SU-DHL-6 (cell line): Measurements from ENCODE around the gene NIN.

ENCODE experiments used
- H2AFZ ChIP-seq: fragments of 200-600 bp; sonication (generic); 2 replicates; pipeline ENCODE4 v1.6.1; 2014; ENCODE audit warnings: low read depth, mild to moderate bottlenecking, moderate library complexity, mixed read lengths, antibody characterized with exemption, low read length; ENCODE audit not compliant: severe bottlenecking
- H3F3A ChIP-seq: fragments of 200-600 bp; shearing (Covaris generic); 2 replicates; pipeline ENCODE4 v1.6.0; 2016; ENCODE audit warnings: antibody characterized with exemption, mild to moderate bottlenecking; ENCODE audit not compliant: insufficient read depth
- H3K27ac ChIP-seq: fragments of 200-600 bp; sonication (generic); 2 replicates; pipeline ENCODE4 v1.5.1; 2016; ENCODE audit warnings: low read depth, mild to moderate bottlenecking, low read length, moderate library complexity, mixed read lengths
- H3K27me3 ChIP-seq: fragments of 200-600 bp; sonication (generic), shearing (Covaris generic); 2 replicates; pipeline ENCODE4 v1.6.0; 2014; ENCODE audit warnings: mild to moderate bottlenecking, low read length
- H3K36me3 ChIP-seq: fragments of 200-600 bp; sonication (generic); 2 replicates; pipeline ENCODE4 v1.6.1; 2014; ENCODE audit warnings: mild to moderate bottlenecking, low read length, mixed read lengths
- H3K4me2 ChIP-seq: fragments of 300-600, 200-600 bp; shearing (Covaris generic), sonication (generic); 2 replicates; pipeline ENCODE4 v1.6.0; 2014; ENCODE audit warnings: low read length, low read depth, mild to moderate bottlenecking; ENCODE audit not compliant: poor library complexity, severe bottlenecking
- H3K4me3 ChIP-seq: fragments of 200-600 bp; sonication (generic); 2 replicates; pipeline ENCODE4 v1.5.1; 2014; ENCODE audit warnings: antibody characterized with exemption, low read length, mild to moderate bottlenecking, mixed read lengths; ENCODE audit not compliant: insufficient read depth, poor library complexity, severe bottlenecking
- H3K79me2 ChIP-seq: fragments of 200-600 bp; sonication (generic); 2 replicates; pipeline ENCODE4 v1.6.1; 2014; ENCODE audit warnings: mild to moderate bottlenecking, low read length, moderate library complexity; ENCODE audit not compliant: insufficient read depth
- H3K9ac ChIP-seq: fragments of 200-600 bp; sonication (generic); 2 replicates; pipeline ENCODE4 v1.7.0; 2014; ENCODE audit warnings: mild to moderate bottlenecking, low read length
- H3K9me2 ChIP-seq: fragments of 200-600 bp; sonication (generic); replicated peaks from 2 replicates; pipeline ENCODE4 v1.6.1; 2014; ENCODE audit warnings: low read length; ENCODE audit not compliant: insufficient read depth
- H3K9me3 ChIP-seq: fragments of 200-600 bp; sonication (generic); 2 replicates; pipeline ENCODE4 v1.6.1; 2014; ENCODE audit warnings: low read length, mixed read lengths; ENCODE audit not compliant: insufficient read depth
- H4K20me1 ChIP-seq: fragments of 200-600 bp; sonication (generic); 2 replicates; pipeline ENCODE4 v1.6.1; 2014; ENCODE audit warnings: low read depth, mild to moderate bottlenecking, antibody characterized with exemption, low read length, moderate library complexity, mixed read lengths
- CTCF ChIP-seq: fragments of 200-600 bp; sonication (generic); IDR thresholded peaks from one replicate; pipeline ENCODE4 v1.5.1; 2017; ENCODE audit warnings: antibody characterized with exemption, mild to moderate bottlenecking, low read length, moderate library complexity; ENCODE audit not compliant: insufficient read depth, poor library complexity, severe bottlenecking
- EZH2phosphoT487 ChIP-seq: fragments of 200-600 bp; sonication (generic), shearing (Covaris generic); conservative IDR thresholded peaks from 2 replicates; pipeline ENCODE4 v1.6.1; 2018; ENCODE audit warnings: mild to moderate bottlenecking, antibody characterized with exemption, low read length, moderate library complexity, mixed read lengths

NIN gene

GRCh38 chr14:50837850-50838470 is 7.0 kb upstream of the NIN start:
- TF ChIP-seq CTCF = no peak
- no peak for TF ChIP-seq EZH2phosphoT487
- no peaks in the 10 kb centered on the region for H3K9me2 ChIP-seq
- no peak overlapping the region for H2AFZ ChIP-seq
- no peaks in the 10 kb centered on the region for H3K27me3 ChIP-seq
- no peak overlapping the region for H3K9ac ChIP-seq
- no peak overlapping the region for H3K4me2 ChIP-seq
- no peaks in the 10 kb centered on the region for H3K79me2 ChIP-seq
- H3K36me3 ChIP-seq = no peaks in the 10 kb centered on the region
- no peaks in the 10 kb centered on the region for H4K20me1 ChIP-seq
- H3K4me3 ChIP-seq = no peak overlapping the region
- H3F3A ChIP-seq = no peaks in the 10 kb centered on the region
- H3K27ac ChIP-seq = no peak overlapping the region
- H3K9me3 ChIP-seq = no peaks in the 10 kb centered on the region

GRCh38 chr14:50837271-50837670 is 6.3 kb upstream of the NIN start:
- no peaks in the 10 kb centered on the region for H3K27me3 ChIP-seq
- no peak overlapping the region for H3K9ac ChIP-seq
- H3K9me2 ChIP-seq = no peaks in the 10 kb centered on the region
- no peak overlapping the region for H3K4me2 ChIP-seq
- H3K36me3 ChIP-seq = no peaks in the 10 kb centered on the region
- no peaks in the 10 kb centered on the region for H3K9me3 ChIP-seq
- no peak overlapping the region for H2AFZ ChIP-seq
- 0 out of 2 replicates have a peak, but pooled peaks cover under 1% of the 10 kb centered on the region for H3F3A ChIP-seq
- H3K79me2 ChIP-seq = no peaks in the 10 kb centered on the region
- no peak overlapping the region for H3K27ac ChIP-seq
- TF ChIP-seq EZH2phosphoT487 (no peak), CTCF (no peak)
- H4K20me1 ChIP-seq = no peaks in the 10 kb centered on the region
- no peak overlapping the region for H3K4me3 ChIP-seq

- no peak overlapping the region for H3K4me2 ChIP-seq
These were observed 5.6 kb upstream of the NIN start for GRCh38 chr14:50836515-50836914.

More at GRCh38 chr14:50836515-50836914, 5.6 kb upstream of the NIN start:
- no peaks in the 10 kb centered on the region for H3K27me3 ChIP-seq
- 0 out of 2 replicates have a peak, but pooled peaks cover 6% of the 10 kb centered on the region for H3F3A ChIP-seq
- no peaks in the 10 kb centered on the region for H4K20me1 ChIP-seq
- TF ChIP-seq CTCF = no peak
- no peak for TF ChIP-seq EZH2phosphoT487
- H3K27ac ChIP-seq = no peak overlapping the region
- H3K9me3 ChIP-seq = no peaks in the 10 kb centered on the region
- no peaks in the 10 kb centered on the region for H3K9me2 ChIP-seq
- H3K36me3 ChIP-seq = no peaks in the 10 kb centered on the region
- no peak overlapping the region for H3K9ac ChIP-seq
- H3K79me2 ChIP-seq = no peaks in the 10 kb centered on the region
- H2AFZ ChIP-seq = no peak overlapping the region
- H3K4me3 ChIP-seq = no peak overlapping the region
